Fibroblast of villous mesenchyme (primary cell): ENCODE data around the gene IDUA. TPM values are rescaled to one million over a fixed set of nuclear protein-coding genes. Genes with fewer than 3 reads are reported as not detected.
"Not testable (repeated sequence)": the region's sequence is repeated elsewhere in the genome, so short reads cannot be mapped to it uniquely, and the experiment has no call there.

Source experiments
- DNase-seq: peaks from one replicate; pipeline ENCODE4 v3.0.0-alpha.2; 2010; ENCODE audit warnings: low read depth
- H3K4me3 ChIP-seq: 2 replicates; pipeline ENCODE4 v1.5.1; 2011; ENCODE audit warnings: low read depth, mild to moderate bottlenecking, low read length
- total RNA-seq: library from RNA; depleted of rRNA; stranded (reverse); fragments of >200 nt; gene quantifications from 2 replicates; pipeline ENCODE4 v1.2.3, GENCODE V29; 2012
- TF ChIP-seq, protein P1 (sequence below): IDR thresholded peaks from 2 replicates; pipeline ENCODE4 v1.5.1; 2012; ENCODE audit warnings: low read depth, mild to moderate bottlenecking, low read length; ENCODE audit not compliant: insufficient read depth

Gene IDUA
- total RNA-seq, 1 donor, result 10.4 TPM

DNA sequence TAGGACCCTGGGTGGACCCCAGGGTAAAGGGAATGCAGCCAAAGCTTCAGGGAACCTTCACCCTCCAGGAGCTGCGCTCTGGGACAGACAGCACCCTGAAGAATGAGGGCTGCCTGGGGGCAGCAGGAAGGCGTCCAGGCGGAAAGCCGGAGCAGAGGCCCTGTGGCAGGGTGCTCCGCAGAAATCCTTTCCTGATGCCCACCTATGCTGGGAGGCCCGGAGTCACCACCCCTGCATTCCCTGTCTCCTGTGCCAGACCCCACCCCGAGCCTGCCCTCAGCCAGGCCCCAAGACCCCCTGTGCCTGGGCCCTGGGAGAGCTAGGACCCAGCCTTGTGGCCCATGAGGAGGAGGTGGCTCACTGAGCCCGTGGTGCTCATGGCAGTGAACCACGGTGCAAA, 12.2 kb upstream of the IDUA start:
- TF ChIP-seq, protein P1, sequence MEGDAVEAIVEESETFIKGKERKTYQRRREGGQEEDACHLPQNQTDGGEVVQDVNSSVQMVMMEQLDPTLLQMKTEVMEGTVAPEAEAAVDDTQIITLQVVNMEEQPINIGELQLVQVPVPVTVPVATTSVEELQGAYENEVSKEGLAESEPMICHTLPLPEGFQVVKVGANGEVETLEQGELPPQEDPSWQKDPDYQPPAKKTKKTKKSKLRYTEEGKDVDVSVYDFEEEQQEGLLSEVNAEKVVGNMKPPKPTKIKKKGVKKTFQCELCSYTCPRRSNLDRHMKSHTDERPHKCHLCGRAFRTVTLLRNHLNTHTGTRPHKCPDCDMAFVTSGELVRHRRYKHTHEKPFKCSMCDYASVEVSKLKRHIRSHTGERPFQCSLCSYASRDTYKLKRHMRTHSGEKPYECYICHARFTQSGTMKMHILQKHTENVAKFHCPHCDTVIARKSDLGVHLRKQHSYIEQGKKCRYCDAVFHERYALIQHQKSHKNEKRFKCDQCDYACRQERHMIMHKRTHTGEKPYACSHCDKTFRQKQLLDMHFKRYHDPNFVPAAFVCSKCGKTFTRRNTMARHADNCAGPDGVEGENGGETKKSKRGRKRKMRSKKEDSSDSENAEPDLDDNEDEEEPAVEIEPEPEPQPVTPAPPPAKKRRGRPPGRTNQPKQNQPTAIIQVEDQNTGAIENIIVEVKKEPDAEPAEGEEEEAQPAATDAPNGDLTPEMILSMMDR, result no peak
- DNase-seq, result no peak
- H3K4me3 ChIP-seq, result no peak overlapping the region

- H3K4me3 ChIP-seq, DNase-seq: not testable (repeated sequence)
These were observed 10.8 kb upstream of the IDUA start for GRCh38 chr4:976016-976415.

DNA sequence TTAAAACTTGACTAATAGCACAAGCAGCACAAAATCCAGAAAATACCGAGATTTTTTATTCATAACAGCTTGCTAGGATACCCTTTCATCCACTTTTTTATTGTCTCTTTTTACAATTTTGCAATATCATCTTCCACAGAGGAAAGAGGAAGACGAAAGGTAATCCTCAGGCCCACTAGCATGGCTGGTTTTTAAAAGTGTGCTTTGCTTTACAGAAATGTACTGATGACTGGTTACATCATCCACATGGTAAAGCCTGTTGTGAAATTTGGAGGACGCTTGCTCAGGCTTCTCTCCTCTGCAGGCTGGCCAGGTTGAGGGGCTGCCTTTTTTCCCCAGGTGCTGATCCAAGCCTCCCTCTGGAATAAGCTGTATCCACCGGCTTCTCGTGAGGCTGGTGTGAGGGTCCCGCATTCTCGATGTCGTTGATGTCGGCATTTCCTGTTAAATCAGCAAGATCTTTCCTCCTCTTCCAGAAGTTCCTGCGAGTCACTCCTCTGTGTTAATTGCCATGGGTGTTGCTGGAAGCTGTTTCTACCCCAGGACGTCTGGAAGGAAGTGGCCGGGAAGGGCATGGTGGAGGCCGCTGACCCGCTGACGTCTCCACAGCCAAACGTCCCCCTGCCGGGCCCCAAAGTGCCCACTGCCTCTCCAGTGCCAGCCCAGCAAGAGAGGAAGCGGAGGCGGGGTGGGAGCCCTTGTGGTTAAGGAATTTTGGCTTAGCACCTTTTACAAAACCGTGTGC, 7.7 kb upstream of the IDUA start:
- peak; percentile 85 for DNase-seq
- TF ChIP-seq, protein P1, result no peak
- H3K4me3 ChIP-seq, result no peak overlapping the region

DNA sequence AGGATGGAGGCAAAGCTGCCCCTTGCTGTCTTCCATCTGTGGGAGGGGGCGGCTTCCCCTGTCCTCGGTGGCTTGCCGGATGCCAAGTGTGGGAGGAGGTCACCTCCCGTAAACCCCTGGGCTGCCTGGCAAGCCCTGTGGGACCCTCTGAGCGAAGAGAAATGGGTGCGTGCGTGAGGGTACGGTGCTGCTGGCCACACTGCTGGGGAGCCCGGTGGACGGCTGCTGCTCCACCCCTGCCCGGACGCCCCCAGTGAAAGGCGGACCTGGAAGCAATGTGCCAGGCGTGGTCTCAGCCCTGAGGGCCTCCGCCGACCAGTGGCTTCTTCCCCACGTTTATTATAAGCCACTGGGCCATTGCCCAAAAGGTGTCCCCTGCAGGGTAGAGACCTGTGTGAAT, 4.6 kb upstream of the IDUA start:
- no peak overlapping the region for H3K4me3 ChIP-seq
- no peak for DNase-seq
- TF ChIP-seq, protein P1, result no peak

GRCh38 chr4:982814-983213, 4.0 kb upstream of the IDUA start:
- H3K4me3 ChIP-seq, result no peak overlapping the region
- no peak for DNase-seq
- TF ChIP-seq, protein P1, result no peak

DNA sequence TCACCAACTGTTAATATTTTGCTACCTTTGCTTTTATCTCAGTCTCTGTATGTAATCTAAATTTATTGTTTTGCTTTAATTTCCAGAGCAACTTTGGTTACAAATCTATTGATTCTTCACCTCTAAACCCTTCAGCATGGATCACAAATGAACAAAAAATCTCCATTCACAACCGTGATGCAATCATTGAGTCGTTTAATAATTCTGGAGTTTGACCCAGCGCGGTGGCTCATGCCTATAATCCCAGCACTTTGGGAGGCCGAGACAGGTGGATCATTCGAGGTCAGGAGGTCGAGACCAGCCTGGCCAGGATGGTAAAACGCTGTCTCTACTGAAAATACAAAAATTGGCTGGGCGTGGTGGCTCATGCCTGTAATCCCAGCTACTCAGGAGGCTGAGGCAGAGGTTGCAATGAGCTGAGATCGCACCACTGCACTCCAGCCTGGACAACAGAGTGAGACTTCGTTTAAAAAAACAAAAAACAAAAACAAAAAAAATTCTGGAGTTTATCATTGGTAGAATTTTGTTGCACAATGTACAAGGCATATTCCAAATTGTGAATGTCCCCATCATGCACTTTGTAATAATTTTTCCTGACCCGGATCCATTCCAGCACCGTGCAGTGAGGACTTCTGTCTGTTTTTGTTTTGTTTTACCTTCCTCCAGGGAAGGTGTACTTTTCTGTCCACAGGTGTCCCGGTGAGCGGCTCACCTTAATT, 2.3 kb upstream of the IDUA start:
- peak overlapping the region; percentile 26 for H3K4me3 ChIP-seq
- TF ChIP-seq, protein P1, result no peak
- no peak for DNase-seq

GRCh38 chr4:985123-985830, 1.6 kb upstream of the IDUA start:
- H3K4me3 ChIP-seq, result peak overlapping the region; percentile 26
- TF ChIP-seq, protein P1, result peak; percentile 6
- peak; percentile 35 for DNase-seq
